Fibroblast of lung (primary cell): ENCODE results near the gene IL10RA.

ENCODE experiments used
- CTCF ChIP-seq, 2 donors: IDR thresholded peaks in 1 of 2; conservative IDR thresholded peaks in 1 of 2; 1 replicate in 1 of 2; 2 replicates in 1 of 2; pipeline ENCODE4 v1.5.1; 2011 to 2012; ENCODE audit warnings: low read length in 2 of 2, control low read depth in 1 of 2, inconsistent platforms in 1 of 2, low read depth in 1 of 2, mild to moderate bottlenecking in 1 of 2
- EZH2 ChIP-seq: IDR thresholded peaks from 2 replicates; pipeline ENCODE4 v1.5.1; 2012; ENCODE audit warnings: low read length, control low read depth, mild to moderate bottlenecking; ENCODE audit errors: missing control alignments

GRCh38 chr11:118048472-118049370 is 62.5 kb downstream of the IL10RA start:
- no peak for TF ChIP-seq CTCF (conservative IDR thresholded peaks at IDR 0.05 in 1 of 2, IDR thresholded peaks at IDR 0.05 in 1 of 2; ENCODE audit: low read depth in 1 of 2, low read length in 2 of 2)
- TF ChIP-seq EZH2: no peak
